Neuron (in vitro differentiated cells): ENCODE measurements around the gene RPAP3.

Source experiments
- H2AFZ ChIP-seq: one replicate; pipeline ENCODE4 v1.6.1; 2013; ENCODE audit warnings: low read depth, mild to moderate bottlenecking, inconsistent platforms, low read length, moderate library complexity
- H3K27me3 ChIP-seq: one replicate; pipeline ENCODE4 v1.6.1; 2013; ENCODE audit warnings: low read length; ENCODE audit not compliant: insufficient read depth
- H3K36me3 ChIP-seq: one replicate; pipeline ENCODE4 v1.6.1; 2013; ENCODE audit warnings: low read length; ENCODE audit not compliant: insufficient read depth
- H3K4me1 ChIP-seq: one replicate; pipeline ENCODE4 v1.6.1; 2013; ENCODE audit warnings: low read length; ENCODE audit not compliant: insufficient read depth
- H3K4me3 ChIP-seq: 2 replicates; pipeline ENCODE4 v1.5.1; 2013; ENCODE audit warnings: mild to moderate bottlenecking, low read length, moderate library complexity
- H3K9me3 ChIP-seq: one replicate; pipeline ENCODE4 v1.6.1; 2013; ENCODE audit warnings: low read length

RPAP3 gene

DNA sequence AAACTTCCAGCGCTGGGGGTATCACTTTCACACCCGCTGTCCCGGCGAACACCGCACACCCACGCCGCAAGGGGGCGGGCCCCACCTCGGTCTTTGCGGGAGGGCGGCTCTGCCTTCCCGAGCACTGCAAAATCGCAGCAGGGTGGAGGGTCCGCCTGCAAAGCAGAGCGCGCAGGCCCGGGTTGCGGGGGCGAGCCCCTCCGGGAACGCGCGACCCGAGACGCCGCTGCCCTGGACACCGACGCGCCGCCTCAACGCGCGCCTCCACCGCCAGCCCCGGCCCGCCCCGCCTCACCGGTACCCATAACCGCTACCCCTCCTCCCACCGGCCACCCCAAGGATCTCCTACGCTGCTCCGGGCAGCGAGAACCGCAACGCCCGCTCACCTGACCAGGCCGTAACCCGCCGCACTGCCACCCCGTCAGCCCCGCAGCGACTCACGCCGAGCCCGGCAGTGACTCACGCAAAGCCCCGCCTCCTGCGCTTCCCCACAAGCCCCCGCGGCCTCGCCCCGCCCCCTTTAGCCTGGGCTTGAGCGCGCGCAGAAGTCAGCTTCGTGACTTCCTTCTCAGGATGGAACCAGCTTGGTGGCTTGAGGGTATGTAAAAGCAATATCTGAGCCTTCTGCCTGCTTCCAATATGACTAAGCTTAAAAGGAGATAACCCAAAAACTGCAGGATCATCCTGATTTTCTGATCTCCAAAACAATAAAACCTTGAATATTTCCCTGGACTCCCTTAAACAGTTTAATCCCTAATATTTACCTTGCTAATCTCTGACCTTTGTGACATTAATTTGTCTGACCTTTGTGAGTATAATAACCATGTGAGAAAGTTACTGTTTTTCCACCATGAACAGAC is at the start of gene RPAP3:
RPAP3 (minus strand) TSS at position 465 of the 860 bp plus-strand sequence. CDS start 3,190 bp downstream, outside the sequence.
- H3K4me3 ChIP-seq = peak within 1 kb of the TSS; percentile 79
- H3K4me1 ChIP-seq = peaks cover 12% of the 10 kb centered on the region
- no peaks in the 10 kb centered on the region for H3K9me3 ChIP-seq
- H3K27me3 ChIP-seq = no peaks in the 10 kb centered on the region
- peaks cover 11% of the 10 kb centered on the region for H3K36me3 ChIP-seq
- peak within 1 kb of the TSS; percentile 81 for H2AFZ ChIP-seq

DNA sequence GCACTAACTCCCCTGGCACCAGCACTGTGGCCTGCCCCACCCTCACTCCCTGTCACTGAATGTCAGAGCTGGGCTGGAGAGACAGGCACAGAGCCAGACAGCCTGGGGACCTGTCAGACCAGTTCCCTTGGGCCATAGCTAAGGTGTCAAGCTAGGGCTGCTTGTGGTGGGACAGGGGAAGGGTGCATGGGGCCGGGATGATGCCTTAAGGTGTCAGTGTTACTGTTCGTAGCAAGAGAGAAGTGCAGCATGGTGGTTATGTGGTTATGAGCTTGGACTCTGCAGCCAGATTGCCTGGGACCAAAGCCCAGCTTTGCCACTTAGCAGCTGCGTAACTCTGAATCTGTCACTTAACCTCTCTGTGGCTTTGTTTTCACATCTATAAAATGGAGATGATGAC is 49.1 kb upstream of the RPAP3 start:
- no peaks in the 10 kb centered on the region for H3K4me1 ChIP-seq
- no peak overlapping the region for H3K4me3 ChIP-seq
- no peaks in the 10 kb centered on the region for H3K36me3 ChIP-seq
- no peaks in the 10 kb centered on the region for H3K9me3 ChIP-seq
- peaks cover 12% of the 10 kb centered on the region for H3K27me3 ChIP-seq
- H2AFZ ChIP-seq = no peak overlapping the region

DNA sequence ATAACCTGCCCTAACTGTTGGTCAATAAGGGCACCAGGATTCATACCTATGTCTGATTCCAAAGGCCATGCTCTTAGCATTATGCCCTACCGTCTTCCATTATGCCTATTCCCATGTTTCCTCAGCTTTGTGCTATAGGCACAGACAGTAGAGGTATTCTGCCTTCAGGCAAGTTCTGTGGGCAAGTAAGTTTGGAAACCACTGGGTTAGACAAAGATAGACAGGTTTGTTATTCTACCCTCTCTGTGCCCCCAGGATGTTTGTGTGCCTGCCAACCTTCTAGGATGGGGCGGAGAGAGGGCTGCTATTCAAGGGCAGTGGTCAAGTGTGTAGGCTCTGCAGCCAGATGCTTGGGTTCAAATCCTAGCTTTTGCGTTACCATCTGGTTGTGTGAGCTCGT is 48.3 kb upstream of the RPAP3 start:
- H3K36me3 ChIP-seq = no peaks in the 10 kb centered on the region
- no peak overlapping the region for H3K4me3 ChIP-seq
- no peaks in the 10 kb centered on the region for H3K9me3 ChIP-seq
- peaks cover 12% of the 10 kb centered on the region for H3K27me3 ChIP-seq
- no peaks in the 10 kb centered on the region for H3K4me1 ChIP-seq
- no peak overlapping the region for H2AFZ ChIP-seq

- H3K4me3 ChIP-seq = no peak overlapping the region
- no peaks in the 10 kb centered on the region for H3K4me1 ChIP-seq
- H2AFZ ChIP-seq = no peak overlapping the region
- H3K27me3 ChIP-seq = peaks cover 12% of the 10 kb centered on the region
- H3K36me3 ChIP-seq = no peaks in the 10 kb centered on the region
- no peaks in the 10 kb centered on the region for H3K9me3 ChIP-seq
Measured at GRCh38 chr12:47753021-47754001, 47.5 kb upstream of the RPAP3 start.

- H3K4me1 ChIP-seq = no peaks in the 10 kb centered on the region
- H3K9me3 ChIP-seq = no peaks in the 10 kb centered on the region
Measured at GRCh38 chr12:47752552-47752951, 46.7 kb upstream of the RPAP3 start.

GRCh38 chr12:47752121-47752520 is 46.3 kb upstream of the RPAP3 start:
- Histone ChIP-seq H3K9me3 (no peaks in the 10 kb centered on the region), H3K27me3 (peaks cover 14% of the 10 kb centered on the region), H3K4me1 (no peaks in the 10 kb centered on the region), H3K36me3 (no peaks in the 10 kb centered on the region), H3K4me3 (no peak overlapping the region), H2AFZ (no peak overlapping the region)

More at GRCh38 chr12:47752552-47752951, 46.7 kb upstream of the RPAP3 start:
- Histone ChIP-seq H3K36me3 (no peaks in the 10 kb centered on the region), H2AFZ (no peak overlapping the region), H3K27me3 (peaks cover 14% of the 10 kb centered on the region), H3K4me3 (no peak overlapping the region)

GRCh38 chr12:47751561-47751960 is 45.7 kb upstream of the RPAP3 start:
- H3K4me1 ChIP-seq = no peaks in the 10 kb centered on the region
- H3K9me3 ChIP-seq = no peaks in the 10 kb centered on the region
- H2AFZ ChIP-seq = no peak overlapping the region
- H3K36me3 ChIP-seq = no peaks in the 10 kb centered on the region
- H3K4me3 ChIP-seq = no peak overlapping the region
- peaks cover 14% of the 10 kb centered on the region for H3K27me3 ChIP-seq

DNA sequence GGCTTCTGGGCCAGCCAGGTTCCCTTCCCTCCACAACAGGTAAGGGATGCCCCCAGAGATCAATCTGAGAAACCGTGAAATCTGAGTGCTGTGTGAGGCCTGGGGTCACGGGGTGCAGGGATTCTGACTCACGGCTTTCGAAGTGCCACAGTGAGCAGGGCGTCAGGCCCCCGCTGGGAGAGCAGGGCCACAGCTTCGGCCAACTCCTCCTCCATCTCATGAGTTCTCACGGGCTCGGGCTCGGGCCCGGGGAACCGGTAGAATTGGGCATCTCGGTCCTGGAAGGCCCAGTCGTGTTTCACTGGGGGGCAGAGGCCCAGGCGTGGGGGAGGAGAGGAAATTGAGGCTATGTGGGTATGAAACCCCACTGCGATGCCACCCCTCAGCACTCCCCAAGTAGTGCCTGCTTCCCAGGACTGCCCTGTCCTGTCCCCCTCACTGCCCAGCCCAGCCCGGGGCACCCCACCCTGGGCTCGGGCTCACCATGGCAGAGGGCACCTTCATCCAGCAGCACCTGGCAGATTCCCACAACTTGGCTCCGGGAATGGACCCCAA is 45.2 kb upstream of the RPAP3 start:
- Histone ChIP-seq H2AFZ (no peak overlapping the region), H3K4me3 (no peak overlapping the region), H3K36me3 (no peaks in the 10 kb centered on the region), H3K4me1 (no peaks in the 10 kb centered on the region), H3K9me3 (no peaks in the 10 kb centered on the region), H3K27me3 (peaks cover 14% of the 10 kb centered on the region)

DNA sequence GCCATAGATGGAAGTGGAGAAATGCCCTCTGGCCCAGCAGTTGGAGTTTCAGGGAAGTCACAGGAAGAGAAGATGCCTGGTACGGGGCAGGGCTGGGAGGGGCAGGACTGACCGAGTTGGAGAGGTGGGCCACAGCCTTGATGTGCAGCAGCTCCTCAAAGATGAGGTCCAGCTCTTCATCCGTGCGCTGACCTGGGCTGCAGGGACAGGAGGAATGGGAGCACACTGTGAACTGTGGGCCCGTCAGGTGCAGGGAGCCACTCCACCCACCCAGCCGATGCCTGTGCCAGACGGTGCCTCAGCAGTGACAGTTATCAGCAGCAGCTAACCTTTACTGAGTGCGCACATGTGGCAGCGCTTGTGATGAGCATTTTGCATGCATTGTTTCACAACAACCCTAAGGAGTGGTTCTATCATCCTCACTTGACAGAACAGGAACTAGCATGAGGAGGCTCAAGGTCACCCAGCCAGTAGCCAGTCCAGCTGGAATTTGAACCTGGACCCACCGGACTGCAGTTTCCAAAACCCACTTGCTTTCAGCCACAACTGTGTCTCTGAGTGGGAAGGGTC is 44.5 kb upstream of the RPAP3 start:
- Histone ChIP-seq H3K9me3 (no peaks in the 10 kb centered on the region), H3K4me3 (no peak overlapping the region), H2AFZ (no peak overlapping the region), H3K27me3 (peaks cover 13% of the 10 kb centered on the region), H3K36me3 (no peaks in the 10 kb centered on the region), H3K4me1 (no peaks in the 10 kb centered on the region)

DNA sequence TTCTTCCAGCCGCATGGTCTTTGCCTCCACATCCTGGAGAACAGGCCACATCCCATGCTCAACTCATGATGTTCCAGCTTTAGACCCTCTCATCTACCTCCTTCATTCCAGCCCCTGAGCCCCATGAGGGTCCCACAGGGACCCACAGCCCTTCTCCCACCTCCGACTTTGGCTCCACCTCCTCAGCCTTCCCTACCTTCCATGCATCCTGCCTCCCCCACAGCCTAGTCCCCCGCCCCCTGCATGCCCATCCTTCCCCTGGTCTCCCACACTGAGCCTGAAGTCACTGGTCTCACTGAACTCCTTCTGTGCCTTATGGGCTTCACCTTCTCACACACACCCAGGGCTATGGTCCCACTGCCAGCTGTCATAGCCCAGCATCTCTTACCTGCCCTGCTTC is 43.1 kb upstream of the RPAP3 start:
- H2AFZ ChIP-seq = no peak overlapping the region

DNA sequence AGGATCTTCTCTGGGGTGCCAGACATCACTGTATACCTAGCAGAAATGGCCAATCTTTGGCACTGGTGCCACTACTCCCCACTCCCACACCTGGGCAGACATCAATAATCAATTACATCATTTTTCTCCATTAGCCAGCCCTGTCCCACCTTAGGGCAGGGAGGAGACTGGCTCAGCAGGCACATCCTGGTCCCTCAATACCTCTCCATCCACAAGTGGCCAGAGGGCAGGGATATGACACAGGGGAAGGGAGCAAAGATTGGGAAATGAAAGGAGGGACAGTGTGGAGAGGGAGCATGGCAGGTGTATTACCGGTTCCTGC is 42.6 kb upstream of the RPAP3 start:
- H3K4me3 ChIP-seq = no peak overlapping the region
- H3K9me3 ChIP-seq = no peaks in the 10 kb centered on the region
- H3K36me3 ChIP-seq = no peaks in the 10 kb centered on the region
- peaks cover 13% of the 10 kb centered on the region for H3K27me3 ChIP-seq
- H3K4me1 ChIP-seq = no peaks in the 10 kb centered on the region
- no peak overlapping the region for H2AFZ ChIP-seq

More for the DNA sequence above, 43.1 kb upstream of the RPAP3 start:
- Histone ChIP-seq H3K4me3 (no peak overlapping the region), H3K36me3 (no peaks in the 10 kb centered on the region), H3K9me3 (no peaks in the 10 kb centered on the region), H3K4me1 (no peaks in the 10 kb centered on the region), H3K27me3 (peaks cover 13% of the 10 kb centered on the region)

- no peaks in the 10 kb centered on the region for H3K9me3 ChIP-seq
Measured at GRCh38 chr12:47747596-47748506, 42.0 kb upstream of the RPAP3 start.

More at GRCh38 chr12:47747596-47748506, 42.0 kb upstream of the RPAP3 start:
- Histone ChIP-seq H3K36me3 (no peaks in the 10 kb centered on the region), H3K4me3 (no peak overlapping the region), H2AFZ (no peak overlapping the region), H3K27me3 (peaks cover 13% of the 10 kb centered on the region), H3K4me1 (no peaks in the 10 kb centered on the region)
